ENCODE measurements around the gene NCOA1. TPM values are rescaled to one million over a fixed set of nuclear protein-coding genes. Genes with fewer than 3 reads are reported as not detected.
"Not testable (repeated sequence)": the region's sequence is repeated elsewhere in the genome, so short reads cannot be mapped to it uniquely, and the experiment has no call there.

The NCOA1 gene
- total RNA-seq, 2 experiments from 2014 or later, result 23.6 to 24.7 TPM

DNA sequence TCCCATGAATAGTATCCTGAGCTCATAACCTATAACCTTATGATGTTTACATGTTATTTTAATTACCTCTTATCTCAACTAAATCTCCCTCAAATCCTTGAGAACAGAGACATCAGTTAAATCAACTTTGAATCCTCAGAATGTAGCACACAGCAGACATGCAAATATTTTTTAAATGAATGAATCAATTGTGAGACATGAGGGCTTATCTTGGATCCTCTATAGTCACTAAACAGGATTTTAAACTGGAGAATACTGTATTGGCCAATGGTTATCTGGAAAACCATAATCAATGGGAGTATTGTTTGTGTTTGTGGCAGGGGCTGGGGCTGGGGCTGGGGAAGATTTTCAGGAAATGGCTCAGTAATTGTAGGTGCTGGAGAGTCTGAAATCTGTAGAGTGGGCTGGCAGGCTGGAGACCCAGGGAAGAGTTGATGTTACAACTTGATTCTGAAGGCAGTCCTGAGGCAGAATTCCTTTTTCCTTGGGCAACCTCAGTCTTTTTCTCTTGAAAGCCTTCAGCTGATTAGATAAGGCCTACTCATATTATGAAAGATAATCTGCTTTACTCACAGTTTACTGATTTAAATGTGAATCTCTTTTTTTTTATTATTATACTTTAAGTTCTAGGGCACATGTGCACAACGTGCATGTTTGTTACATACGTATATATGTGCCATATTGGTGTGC is 106.3 kb downstream of the NCOA1 start:
- Mint-ChIP-seq H3K36me3 (peaks cover 3% of the 10 kb centered on the region), H3K4me3 (no peak overlapping the region), H3K4me1 (peaks cover 3% of the 10 kb centered on the region), H3K9me3 (no peaks in the 10 kb centered on the region), H3K27ac (no peak overlapping the region), H3K27me3 (no peaks in the 10 kb centered on the region)
- ATAC-seq (ENCODE audit: low read depth), result no peak
- DNase-seq, result no peak
- POLR2A ChIA-PET, result no interaction called here

GRCh38 chr2:24600140-24600539 is 109.1 kb downstream of the NCOA1 start:
- POLR2A ChIA-PET; H3K27ac Mint-ChIP-seq; H3K36me3 Mint-ChIP-seq; DNase-seq; H3K27me3 Mint-ChIP-seq; H3K4me3 Mint-ChIP-seq; H3K4me1 Mint-ChIP-seq; ATAC-seq (ENCODE audit: low read depth); H3K9me3 Mint-ChIP-seq: not testable (repeated sequence)

DNA sequence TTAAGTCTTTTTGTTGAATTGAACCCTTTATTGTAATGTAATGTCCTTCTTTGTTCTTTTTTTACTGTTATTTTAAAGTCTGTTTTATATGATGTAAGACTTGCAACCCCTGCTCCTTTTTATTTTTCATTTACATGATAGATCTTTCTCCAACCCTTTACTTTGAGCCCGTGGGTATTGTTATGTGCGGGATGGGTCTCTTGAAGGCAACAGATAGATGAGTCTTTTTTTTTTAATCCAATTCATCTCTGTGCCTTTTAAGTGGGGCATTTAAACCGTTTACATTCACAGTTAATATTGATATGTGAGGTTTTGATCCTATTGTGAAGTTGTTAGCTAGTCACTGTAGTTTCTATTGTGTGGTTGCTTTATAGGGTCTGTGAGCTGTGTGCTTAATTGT is 120.6 kb downstream of the NCOA1 start:
- no peaks in the 10 kb centered on the region for H3K27me3 Mint-ChIP-seq
- POLR2A ChIA-PET, result no interaction called here
- peaks cover 8% of the 10 kb centered on the region for H3K36me3 Mint-ChIP-seq
- H3K4me3 Mint-ChIP-seq, result no peak overlapping the region
- ATAC-seq (ENCODE audit: low read depth) (no peak), DNase-seq (no peak)
- H3K9me3 Mint-ChIP-seq, result peaks cover 10% of the 10 kb centered on the region
- H3K4me1 Mint-ChIP-seq, result peaks cover 3% of the 10 kb centered on the region
- H3K27ac Mint-ChIP-seq, result no peak overlapping the region

- Mint-ChIP-seq H3K4me1 (peaks cover 3% of the 10 kb centered on the region), H3K9me3 (peaks cover 6% of the 10 kb centered on the region), H3K27me3 (no peaks in the 10 kb centered on the region), H3K27ac (peak overlapping the region; percentile 82), H3K36me3 (peaks cover 8% of the 10 kb centered on the region), H3K4me3 (no peak overlapping the region)
- POLR2A ChIA-PET, result interaction anchor here (0.6 to 0.7 kb wide), 2 partner anchors 213 to 575 kb away, joined by 4 to 5 read pairs; no protein-coding TSS in a partner anchor
- ATAC-seq (ENCODE audit: low read depth) (peak; percentile 75), DNase-seq (peak; percentile 30)
These were observed 122.2 kb downstream of the NCOA1 start for GRCh38 chr2:24613154-24613814.

DNA sequence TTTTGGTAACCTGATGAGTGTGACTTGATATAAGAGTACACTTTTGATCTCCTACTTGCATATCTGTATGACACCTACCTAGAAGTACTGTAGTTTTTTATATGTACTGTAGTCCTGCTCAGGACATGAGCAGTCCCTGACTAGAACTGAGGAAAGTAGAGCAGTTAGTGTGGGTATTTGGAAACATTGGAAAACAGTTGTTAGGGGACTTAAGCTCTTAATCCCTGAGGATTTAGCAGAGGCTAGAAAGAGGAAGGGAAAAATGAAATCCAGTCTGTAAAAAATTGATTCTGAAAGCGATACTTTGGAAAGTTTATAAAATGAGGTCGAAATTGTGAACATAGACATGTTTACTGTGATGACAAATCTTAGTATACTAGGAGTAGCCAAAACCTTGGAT is 125.6 kb downstream of the NCOA1 start:
- no peak for ATAC-seq (ENCODE audit: low read depth)
- DNase-seq, result no peak
- POLR2A ChIA-PET, result no interaction called here
- Mint-ChIP-seq H3K4me3 (no peak overlapping the region), H3K27me3 (no peaks in the 10 kb centered on the region), H3K9me3 (no peaks in the 10 kb centered on the region), H3K27ac (no peak overlapping the region), H3K36me3 (no peaks in the 10 kb centered on the region), H3K4me1 (peaks cover 3% of the 10 kb centered on the region)

DNA sequence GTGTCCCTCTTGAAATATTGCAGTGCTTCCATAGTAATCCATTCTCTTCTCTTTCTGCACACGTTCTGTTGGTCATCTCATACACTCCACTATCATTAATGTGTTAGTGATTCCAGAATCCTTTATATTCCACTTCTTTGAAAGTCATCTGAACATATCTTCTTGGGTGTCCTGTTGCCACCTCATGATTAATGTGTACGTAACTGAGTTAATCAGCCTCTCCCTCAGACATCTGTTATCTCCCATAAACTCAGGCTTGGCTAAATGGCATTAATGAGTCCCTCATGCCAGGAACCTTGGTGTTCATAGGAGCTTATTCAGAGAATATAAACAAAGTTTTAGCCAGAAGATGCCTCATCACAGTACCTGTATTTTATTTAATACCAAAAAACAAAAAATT is 126.4 kb downstream of the NCOA1 start:
- Mint-ChIP-seq H3K27me3 (no peaks in the 10 kb centered on the region), H3K27ac (no peak overlapping the region), H3K4me1 (peaks cover 3% of the 10 kb centered on the region), H3K4me3 (no peak overlapping the region), H3K9me3 (no peaks in the 10 kb centered on the region), H3K36me3 (no peaks in the 10 kb centered on the region)
- DNase-seq, result no peak
- no peak for ATAC-seq (ENCODE audit: low read depth)
- POLR2A ChIA-PET, result no interaction called here

DNA sequence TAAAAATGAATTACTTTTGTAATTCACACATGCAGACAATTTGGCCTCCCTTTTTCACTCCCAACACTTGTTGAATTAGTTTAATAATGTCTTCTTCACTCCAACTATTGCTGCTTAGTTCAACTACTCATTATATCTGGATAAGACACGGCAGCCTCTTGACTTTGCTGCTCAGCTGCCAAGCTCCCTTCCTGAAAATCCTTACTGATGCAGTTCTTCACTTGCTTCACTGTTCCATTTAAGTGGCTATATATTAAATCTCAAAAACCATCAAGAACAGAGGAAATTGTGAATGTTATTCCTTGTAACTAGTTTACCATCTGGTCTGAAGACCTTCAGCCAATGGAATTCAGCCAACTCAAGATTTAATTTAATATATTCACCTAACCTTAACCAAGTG is 127.1 kb downstream of the NCOA1 start:
- H3K27ac Mint-ChIP-seq, result no peak overlapping the region
- peaks cover 1% of the 10 kb centered on the region for H3K4me1 Mint-ChIP-seq
- H3K27me3 Mint-ChIP-seq, result no peaks in the 10 kb centered on the region
- no peak for DNase-seq
- no peaks in the 10 kb centered on the region for H3K9me3 Mint-ChIP-seq
- H3K36me3 Mint-ChIP-seq, result no peaks in the 10 kb centered on the region
- H3K4me3 Mint-ChIP-seq, result no peak overlapping the region
- no peak for ATAC-seq (ENCODE audit: low read depth)
- POLR2A ChIA-PET, result no interaction called here

GRCh38 chr2:24618680-24619079 is 127.6 kb downstream of the NCOA1 start:
- POLR2A ChIA-PET, result no interaction called here
- ATAC-seq (ENCODE audit: low read depth), result no peak
- peaks cover 1% of the 10 kb centered on the region for H3K36me3 Mint-ChIP-seq
- H3K4me1 Mint-ChIP-seq, result no peaks in the 10 kb centered on the region
- no peak overlapping the region for H3K27ac Mint-ChIP-seq
- H3K9me3 Mint-ChIP-seq, result no peaks in the 10 kb centered on the region
- H3K4me3 Mint-ChIP-seq, result no peak overlapping the region
- DNase-seq, result no peak
- H3K27me3 Mint-ChIP-seq, result no peaks in the 10 kb centered on the region

DNA sequence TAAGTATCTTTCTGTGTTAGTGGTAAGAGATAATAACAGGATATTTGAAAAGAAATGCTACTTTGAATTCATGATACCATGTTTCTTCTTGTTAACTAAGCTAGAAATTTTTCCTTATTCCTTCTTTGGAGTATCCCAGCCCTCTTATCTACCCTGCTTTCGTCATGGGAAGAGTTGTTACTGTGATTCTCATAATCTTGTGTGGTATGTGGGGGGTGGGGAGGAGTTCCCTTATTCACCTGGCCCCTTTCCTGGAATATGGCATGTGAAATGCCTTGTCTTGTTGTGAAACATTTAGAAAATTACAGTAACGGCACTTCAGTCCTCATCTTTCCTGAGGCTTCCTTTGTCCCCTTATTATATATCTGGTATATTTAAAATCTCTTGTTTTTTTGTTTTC is 129.9 kb downstream of the NCOA1 start:
- no peak overlapping the region for H3K4me3 Mint-ChIP-seq
- POLR2A ChIA-PET, result no interaction called here
- H3K27me3 Mint-ChIP-seq, result no peaks in the 10 kb centered on the region
- DNase-seq (no peak), ATAC-seq (ENCODE audit: low read depth) (no peak)
- H3K4me1 Mint-ChIP-seq, result no peaks in the 10 kb centered on the region
- no peak overlapping the region for H3K27ac Mint-ChIP-seq
- H3K36me3 Mint-ChIP-seq, result peaks cover 4% of the 10 kb centered on the region
- no peaks in the 10 kb centered on the region for H3K9me3 Mint-ChIP-seq

- no peak overlapping the region for H3K27ac Mint-ChIP-seq
- POLR2A ChIA-PET, result interaction anchor here (0.6 kb wide), 1 partner anchor 16 kb away, joined by 6 read pairs; no protein-coding TSS in a partner anchor
- H3K36me3 Mint-ChIP-seq, result peaks cover 4% of the 10 kb centered on the region
- no peak for ATAC-seq (ENCODE audit: low read depth)
- H3K4me3 Mint-ChIP-seq, result no peak overlapping the region
- no peaks in the 10 kb centered on the region for H3K9me3 Mint-ChIP-seq
- DNase-seq, result no peak
- no peaks in the 10 kb centered on the region for H3K4me1 Mint-ChIP-seq
- H3K27me3 Mint-ChIP-seq, result no peaks in the 10 kb centered on the region
These were observed 130.9 kb downstream of the NCOA1 start for GRCh38 chr2:24621779-24622538.

DNA sequence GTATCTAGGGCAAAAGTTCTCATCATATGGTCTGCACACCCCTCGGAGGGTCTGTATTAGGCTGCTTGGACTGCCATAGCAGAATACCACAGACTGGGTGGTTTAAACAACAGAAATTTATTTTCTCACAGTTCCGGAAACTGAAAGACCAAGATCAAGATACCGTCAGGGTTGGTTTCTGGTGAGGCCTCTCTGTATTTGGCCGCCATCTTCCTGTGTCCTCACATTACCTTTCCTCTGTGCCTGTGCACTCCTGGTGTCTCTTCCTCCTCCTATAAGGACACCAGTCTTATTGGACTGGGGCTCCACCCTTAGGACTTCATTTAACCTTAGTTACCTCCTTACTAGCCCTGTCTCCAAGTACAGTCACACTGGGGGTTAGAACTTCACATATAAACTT is 132.5 kb downstream of the NCOA1 start:
- ATAC-seq (ENCODE audit: low read depth) (no peak), DNase-seq (no peak)
- no peaks in the 10 kb centered on the region for H3K27me3 Mint-ChIP-seq
- H3K27ac Mint-ChIP-seq, result no peak overlapping the region
- no peaks in the 10 kb centered on the region for H3K9me3 Mint-ChIP-seq
- peaks cover 4% of the 10 kb centered on the region for H3K36me3 Mint-ChIP-seq
- H3K4me3 Mint-ChIP-seq, result no peak overlapping the region
- POLR2A ChIA-PET, result no interaction called here
- no peaks in the 10 kb centered on the region for H3K4me1 Mint-ChIP-seq

GRCh38 chr2:24625728-24626127 is 134.7 kb downstream of the NCOA1 start:
- ATAC-seq (ENCODE audit: low read depth) (no peak), DNase-seq (no peak)
- Mint-ChIP-seq H3K4me3 (no peak overlapping the region), H3K4me1 (no peaks in the 10 kb centered on the region), H3K36me3 (peaks cover 4% of the 10 kb centered on the region), H3K27ac (no peak overlapping the region), H3K9me3 (no peaks in the 10 kb centered on the region), H3K27me3 (no peaks in the 10 kb centered on the region)
- POLR2A ChIA-PET, result interaction anchor here (0.6 kb wide), 1 partner anchor 111 kb away, joined by 4 read pairs; no protein-coding TSS in a partner anchor

GRCh38 chr2:24626131-24626530 is 135.1 kb downstream of the NCOA1 start:
- DNase-seq, result no peak
- no peaks in the 10 kb centered on the region for H3K4me1 Mint-ChIP-seq
- ATAC-seq (ENCODE audit: low read depth), result no peak
- H3K36me3 Mint-ChIP-seq, result peaks cover 4% of the 10 kb centered on the region
- H3K4me3 Mint-ChIP-seq, result no peak overlapping the region
- no peak overlapping the region for H3K27ac Mint-ChIP-seq
- POLR2A ChIA-PET, result interaction anchor here (0.6 kb wide), 1 partner anchor 112 kb away, joined by 4 read pairs; no protein-coding TSS in a partner anchor
- H3K27me3 Mint-ChIP-seq, result no peaks in the 10 kb centered on the region
- no peaks in the 10 kb centered on the region for H3K9me3 Mint-ChIP-seq

Data from activated naive CD8-positive, alpha-beta T cell treated with anti-CD3 and anti-CD28 coated beads, Interleukin-2, amount 10 ng/mL, durations not matched to agents 7 days and 5 days (primary cell).